ENCODE results near the gene CD160.

- TF ChIP-seq CTCF (IDR thresholded peaks at IDR 0.05) (no peak), POLR2AphosphoS5 (IDR thresholded peaks at IDR 0.05) (no peak)
These were observed 28.4 kb upstream of the CD160 start for GRCh38 chr1:145690587-145691558.

All from breast epithelium (tissue), 3 donors.